ENCODE measurements around the gene INSYN1. TPM values are rescaled to one million over a fixed set of nuclear protein-coding genes. Genes with fewer than 3 reads are reported as not detected.

The INSYN1 gene
- total RNA-seq, 3 donors from 2014 or later = 1.9 to 8.3 (median 2.0) TPM

- DNase-seq (ENCODE audit: low spot score in 2 of 2) = no peak
- Histone ChIP-seq H3K9me3 (no peaks in the 10 kb centered on the region), H3K4me3 (no peak overlapping the region), H3K27me3 (peaks cover 0 to 14% of the 10 kb centered on the region in 2 donors), H3K4me1 (no peaks in the 10 kb centered on the region), H3K36me3 (no peaks in the 10 kb centered on the region), H3K27ac (no peak overlapping the region)
- TF ChIP-seq CTCF (IDR thresholded peaks at IDR 0.05) = no peak
- no peak for TF ChIP-seq POLR2A (IDR thresholded peaks at IDR 0.05)
- TF ChIP-seq POLR2AphosphoS5 (IDR thresholded peaks at IDR 0.05) = no peak
- intact Hi-C loops (cut with DNase I; ENCODE audit: low total_unique reads) = no loop called here
These were observed 7.5 kb upstream of the INSYN1 start for GRCh38 chr15:73760330-73761329.

GRCh38 chr15:73758461-73758860 lies 5.3 kb upstream of the INSYN1 start:
- intact Hi-C loops (cut with DNase I; ENCODE audit: low total_unique reads) = no loop called here

GRCh38 chr15:73757571-73757970 lies 4.4 kb upstream of the INSYN1 start:
- intact Hi-C loops (cut with DNase I; ENCODE audit: low total_unique reads) = no loop called here
- Histone ChIP-seq H3K27ac (no peak overlapping the region), H3K36me3 (no peaks in the 10 kb centered on the region), H3K4me1 (no peaks in the 10 kb centered on the region), H3K9me3 (no peaks in the 10 kb centered on the region), H3K27me3 (peaks cover 0 to 16% of the 10 kb centered on the region in 2 donors), H3K4me3 (no peak overlapping the region)
- DNase-seq (ENCODE audit: low spot score in 2 of 2) = no peak
- TF ChIP-seq CTCF (IDR thresholded peaks at IDR 0.05) (no peak), POLR2A (IDR thresholded peaks at IDR 0.05) (no peak), POLR2AphosphoS5 (IDR thresholded peaks at IDR 0.05) (no peak)

More at GRCh38 chr15:73758461-73758860, 5.3 kb upstream of the INSYN1 start:
- H3K4me3 ChIP-seq = no peak overlapping the region
- H3K36me3 ChIP-seq = no peaks in the 10 kb centered on the region
- H3K27ac ChIP-seq = no peak overlapping the region
- no peaks in the 10 kb centered on the region for H3K9me3 ChIP-seq
- H3K4me1 ChIP-seq = no peaks in the 10 kb centered on the region
- no peak for DNase-seq (ENCODE audit: low spot score in 2 of 2)
- TF ChIP-seq POLR2A (IDR thresholded peaks at IDR 0.05) (no peak), CTCF (IDR thresholded peaks at IDR 0.05) (no peak), POLR2AphosphoS5 (IDR thresholded peaks at IDR 0.05) (no peak)
- peaks cover 0 to 14% of the 10 kb centered on the region in 2 donors for H3K27me3 ChIP-seq

- intact Hi-C loops (cut with DNase I; ENCODE audit: low total_unique reads) = no loop called here
- H3K27ac ChIP-seq = no peak overlapping the region
- no peaks in the 10 kb centered on the region for H3K9me3 ChIP-seq
- no peak overlapping the region for H3K4me3 ChIP-seq
- TF ChIP-seq POLR2AphosphoS5 (IDR thresholded peaks at IDR 0.05) = no peak
- no peak for TF ChIP-seq POLR2A (IDR thresholded peaks at IDR 0.05)
- no peak for TF ChIP-seq CTCF (IDR thresholded peaks at IDR 0.05)
- H3K27me3 ChIP-seq = peaks cover 0 to 21% of the 10 kb centered on the region in 2 donors
- no peak for DNase-seq (ENCODE audit: low spot score in 2 of 2)
- H3K36me3 ChIP-seq = no peaks in the 10 kb centered on the region
- H3K4me1 ChIP-seq = peaks cover 0 to under 1% of the 10 kb centered on the region in 2 donors
These were observed 3.9 kb upstream of the INSYN1 start for GRCh38 chr15:73756947-73757513.

- H3K4me3 ChIP-seq = no peak overlapping the region
- H3K4me1 ChIP-seq = peaks cover 0 to 6% of the 10 kb centered on the region in 2 donors
- H3K27ac ChIP-seq = no peak overlapping the region
- peaks cover 0 to 27% of the 10 kb centered on the region in 2 donors for H3K27me3 ChIP-seq
- no peaks in the 10 kb centered on the region for H3K9me3 ChIP-seq
- DNase-seq (ENCODE audit: low spot score in 2 of 2) = no peak
- intact Hi-C loops (cut with DNase I; ENCODE audit: low total_unique reads) = no loop called here
- no peaks in the 10 kb centered on the region for H3K36me3 ChIP-seq
- TF ChIP-seq POLR2A (IDR thresholded peaks at IDR 0.05) (no peak), POLR2AphosphoS5 (IDR thresholded peaks at IDR 0.05) (no peak), CTCF (IDR thresholded peaks at IDR 0.05) (no peak)
These were observed 3.2 kb upstream of the INSYN1 start for GRCh38 chr15:73756390-73756789.
